ENCODE results near the gene ALG11.
A peak's percentile ranks its signal among the peaks of the same experiment; 100 is the strongest.

ALG11 gene

DNA sequence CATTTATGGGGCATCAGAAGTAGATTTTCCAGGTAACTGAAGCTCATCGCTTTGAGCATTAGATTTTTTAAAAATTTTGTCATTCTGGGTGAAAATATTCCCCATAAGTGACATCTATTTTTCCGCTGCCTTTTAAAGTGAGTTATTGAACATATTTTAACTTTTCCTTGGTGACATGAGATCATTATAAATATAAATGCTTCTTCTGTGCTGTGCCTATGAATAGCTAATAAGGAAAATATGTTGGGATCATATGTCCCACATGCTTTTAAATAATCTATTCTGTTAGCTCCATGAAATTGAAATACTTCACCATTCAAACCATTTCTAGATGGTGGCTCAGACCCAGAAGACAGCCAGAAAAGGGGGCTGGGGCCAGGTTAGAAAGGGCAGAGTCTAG, 15.0 kb upstream of the ALG11 start:
- POLR2A ChIA-PET = no interaction called here
- H3K4me1 ChIP-seq (ENCODE audit: control extremely low read depth in 1 of 4, control insufficient read depth in 4 of 4, insufficient read depth in 4 of 4, low read length in 3 of 4) = peaks cover 0 to 34% (median 20%) of the 10 kb centered on the region in 4 experiments
- H3K27me3 ChIP-seq (replicated peaks in 2 of 5; ENCODE audit: control insufficient read depth in 4 of 5, insufficient read depth in 5 of 5, low read length in 4 of 5) = no peaks in the 10 kb centered on the region
- DNase-seq = no peak
- H3K4me3 ChIP-seq (ENCODE audit: control insufficient read depth in 1 of 7, extremely low read depth in 1 of 7, insufficient read depth in 4 of 7, low read depth in 2 of 7, low read length in 6 of 7) = no peak overlapping the region
- no peak overlapping the region for H3K27ac ChIP-seq (ENCODE audit: insufficient read depth in 1 of 2, low read depth in 1 of 2, low read length in 2 of 2, poor library complexity in 1 of 2, severe bottlenecking in 2 of 2)
- no peaks in the 10 kb centered on the region for H3K36me3 ChIP-seq (ENCODE audit: control insufficient read depth in 4 of 4, insufficient read depth in 4 of 4, low read length in 3 of 4)
- CTCF ChIA-PET = interaction anchor here (1.5 to 2.2 kb wide), 2 partner anchors 11 to 130 kb away, joined by 3 to 6 read pairs; no protein-coding TSS in a partner anchor
- H3K9me3 ChIP-seq (ENCODE audit: control extremely low read depth in 1 of 5, control insufficient read depth in 4 of 5, insufficient read depth in 2 of 5, low read depth in 1 of 5, low read length in 4 of 5) = no peaks in the 10 kb centered on the region
- no CpG with 5 or more reads among the region's 2 CpGs for WGBS (ENCODE audit: insufficient coverage)

DNA sequence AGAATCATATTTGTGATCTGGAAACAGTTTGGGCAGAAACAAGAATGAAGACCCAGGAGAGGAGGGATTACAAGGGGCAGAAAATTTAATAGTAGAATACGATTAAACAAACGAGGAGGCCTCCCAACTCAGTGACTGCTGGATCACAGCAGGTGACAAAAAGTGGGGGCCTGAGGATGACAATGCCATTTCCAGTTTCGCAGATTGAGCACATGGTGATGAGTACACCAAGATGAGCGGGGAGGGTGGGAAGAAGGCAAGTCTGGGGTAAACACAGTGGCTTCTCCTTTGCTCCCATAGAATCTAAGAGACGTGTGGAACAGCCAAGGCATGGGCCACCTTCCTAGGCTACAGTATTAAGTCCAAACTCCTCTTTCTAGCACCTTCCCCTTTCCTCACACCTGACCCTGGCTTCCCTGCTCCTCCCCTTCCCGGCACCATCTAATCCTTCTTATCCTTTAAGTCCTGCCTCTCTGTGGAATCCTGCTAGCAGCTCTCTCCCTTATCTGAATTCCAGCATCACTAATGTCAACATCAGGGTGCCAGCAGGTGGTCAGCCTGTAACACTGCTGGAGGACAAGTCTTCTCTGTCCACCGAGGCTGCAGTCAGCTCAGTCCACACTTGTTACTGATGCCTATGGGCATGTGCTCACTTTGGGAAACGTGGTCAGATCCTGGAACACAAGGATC, 14.4 kb upstream of the ALG11 start:
- Histone ChIP-seq H3K36me3 (ENCODE audit: control insufficient read depth in 4 of 4, insufficient read depth in 4 of 4, low read length in 3 of 4) (no peaks in the 10 kb centered on the region), H3K27ac (ENCODE audit: insufficient read depth in 1 of 2, low read depth in 1 of 2, low read length in 2 of 2, poor library complexity in 1 of 2, severe bottlenecking in 2 of 2) (no peak overlapping the region), H3K27me3 (replicated peaks in 2 of 5; ENCODE audit: control insufficient read depth in 4 of 5, insufficient read depth in 5 of 5, low read length in 4 of 5) (no peaks in the 10 kb centered on the region), H3K9me3 (ENCODE audit: control extremely low read depth in 1 of 5, control insufficient read depth in 4 of 5, insufficient read depth in 2 of 5, low read depth in 1 of 5, low read length in 4 of 5) (no peaks in the 10 kb centered on the region), H3K4me3 (ENCODE audit: control insufficient read depth in 1 of 7, extremely low read depth in 1 of 7, insufficient read depth in 4 of 7, low read depth in 2 of 7, low read length in 6 of 7) (no peak overlapping the region), H3K4me1 (ENCODE audit: control extremely low read depth in 1 of 4, control insufficient read depth in 4 of 4, insufficient read depth in 4 of 4, low read length in 3 of 4) (peaks cover 0 to 33% (median 20%) of the 10 kb centered on the region in 4 experiments)
- no peak for DNase-seq
- ChIA-PET CTCF (interaction anchor here (1.5 to 2.2 kb wide), 2 partner anchors 10 to 130 kb away, joined by 3 to 6 read pairs; no protein-coding TSS in a partner anchor), POLR2A (no interaction called here)
- 92% methylated on average over 7 of the region's 8 CpGs for WGBS (ENCODE audit: insufficient coverage)

DNA sequence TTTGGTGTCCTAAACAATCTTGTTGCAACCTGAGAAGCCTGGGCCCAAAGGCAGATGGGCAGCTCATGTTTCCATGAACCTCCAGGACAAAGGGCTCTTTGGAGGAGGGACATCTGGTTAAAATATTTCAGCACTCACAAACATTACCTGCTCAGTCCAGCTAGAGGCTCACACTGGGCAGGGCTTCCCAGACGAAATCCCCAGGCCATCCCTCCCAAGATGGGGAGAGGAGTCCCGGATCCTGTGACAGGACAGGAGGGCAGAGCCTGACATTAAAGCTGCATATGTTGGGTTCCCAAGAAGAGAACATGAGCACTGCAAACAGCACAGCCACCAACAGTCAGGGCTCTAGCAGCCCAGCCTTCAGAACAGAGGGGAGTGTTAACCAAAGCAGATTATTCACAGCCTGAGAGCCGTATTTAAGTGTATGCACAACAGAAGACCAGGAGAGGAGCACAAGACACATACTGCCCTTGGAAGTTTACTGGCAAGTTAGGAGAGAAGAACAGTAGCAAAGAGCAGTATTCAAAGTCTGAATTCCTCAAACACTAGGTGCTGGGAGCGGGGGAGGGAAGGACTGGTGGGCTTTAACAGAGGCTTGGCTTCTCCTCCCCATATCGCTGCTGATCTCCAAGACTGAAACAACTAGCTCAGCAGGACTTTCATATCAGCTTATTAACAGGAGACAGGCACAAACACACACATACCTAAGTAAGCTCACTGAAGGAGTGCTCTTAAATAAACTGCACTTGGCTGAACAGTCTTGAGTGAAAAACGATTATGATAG, 13.3 kb upstream of the ALG11 start:
- POLR2A ChIA-PET = no interaction called here
- no peaks in the 10 kb centered on the region for H3K27me3 ChIP-seq (replicated peaks in 2 of 5; ENCODE audit: control insufficient read depth in 4 of 5, insufficient read depth in 5 of 5, low read length in 4 of 5)
- CTCF ChIA-PET = interaction anchor here (0.7 to 3.7 kb wide), 8 partner anchors 9 to 150 kb away, joined by 3 to 27 read pairs (median 3); partner anchors contain the start of gene NEK5
- H3K4me3 ChIP-seq (ENCODE audit: control insufficient read depth in 1 of 7, extremely low read depth in 1 of 7, insufficient read depth in 4 of 7, low read depth in 2 of 7, low read length in 6 of 7) = no peak overlapping the region
- H3K27ac ChIP-seq (ENCODE audit: insufficient read depth in 1 of 2, low read depth in 1 of 2, low read length in 2 of 2, poor library complexity in 1 of 2, severe bottlenecking in 2 of 2) = no peak overlapping the region
- no peaks in the 10 kb centered on the region for H3K9me3 ChIP-seq (ENCODE audit: control extremely low read depth in 1 of 5, control insufficient read depth in 4 of 5, insufficient read depth in 2 of 5, low read depth in 1 of 5, low read length in 4 of 5)
- DNase-seq = no peak
- H3K36me3 ChIP-seq (ENCODE audit: control insufficient read depth in 4 of 4, insufficient read depth in 4 of 4, low read length in 3 of 4) = no peaks in the 10 kb centered on the region
- peaks cover 0 to 24% (median 20%) of the 10 kb centered on the region in 4 experiments for H3K4me1 ChIP-seq (ENCODE audit: control extremely low read depth in 1 of 4, control insufficient read depth in 4 of 4, insufficient read depth in 4 of 4, low read length in 3 of 4)
- WGBS (ENCODE audit: insufficient coverage) = 84% methylated on average over 4 of the region's 6 CpGs

GRCh38 chr13:51999510-51999911, 12.7 kb upstream of the ALG11 start:
- no peaks in the 10 kb centered on the region for H3K27me3 ChIP-seq (replicated peaks in 2 of 5; ENCODE audit: control insufficient read depth in 4 of 5, insufficient read depth in 5 of 5, low read length in 4 of 5)
- no peaks in the 10 kb centered on the region for H3K36me3 ChIP-seq (ENCODE audit: control insufficient read depth in 4 of 4, insufficient read depth in 4 of 4, low read length in 3 of 4)
- peaks cover 0 to 22% (median 19%) of the 10 kb centered on the region in 4 experiments for H3K4me1 ChIP-seq (ENCODE audit: control extremely low read depth in 1 of 4, control insufficient read depth in 4 of 4, insufficient read depth in 4 of 4, low read length in 3 of 4)
- H3K4me3 ChIP-seq (ENCODE audit: control insufficient read depth in 1 of 7, extremely low read depth in 1 of 7, insufficient read depth in 4 of 7, low read depth in 2 of 7, low read length in 6 of 7) = no peak overlapping the region
- no peak overlapping the region for H3K27ac ChIP-seq (ENCODE audit: insufficient read depth in 1 of 2, low read depth in 1 of 2, low read length in 2 of 2, poor library complexity in 1 of 2, severe bottlenecking in 2 of 2)
- POLR2A ChIA-PET = no interaction called here
- H3K9me3 ChIP-seq (ENCODE audit: control extremely low read depth in 1 of 5, control insufficient read depth in 4 of 5, insufficient read depth in 2 of 5, low read depth in 1 of 5, low read length in 4 of 5) = no peaks in the 10 kb centered on the region
- no peak for DNase-seq
- CTCF ChIA-PET = interaction anchor here (0.7 to 3.7 kb wide), 7 partner anchors 21 to 205 kb away, joined by 3 to 27 read pairs (median 3); partner anchors contain the start of gene NEK5
- 95% methylated on average over 12 of the region's 13 CpGs for WGBS (ENCODE audit: insufficient coverage)

GRCh38 chr13:51999921-52000320, 12.3 kb upstream of the ALG11 start:
- ChIA-PET POLR2A (no interaction called here), CTCF (interaction anchor here (1.4 to 3.7 kb wide), 6 partner anchors 8 to 204 kb away, joined by 3 to 27 read pairs (median 7); partner anchors contain the start of gene NEK5)
- H3K27ac ChIP-seq (ENCODE audit: insufficient read depth in 1 of 2, low read depth in 1 of 2, low read length in 2 of 2, poor library complexity in 1 of 2, severe bottlenecking in 2 of 2) = no peak overlapping the region
- DNase-seq = no peak
- no peaks in the 10 kb centered on the region for H3K36me3 ChIP-seq (ENCODE audit: control insufficient read depth in 4 of 4, insufficient read depth in 4 of 4, low read length in 3 of 4)
- 91% methylated on average over 1 of the region's 1 CpG for WGBS (ENCODE audit: insufficient coverage)
- H3K9me3 ChIP-seq (ENCODE audit: control extremely low read depth in 1 of 5, control insufficient read depth in 4 of 5, insufficient read depth in 2 of 5, low read depth in 1 of 5, low read length in 4 of 5) = no peaks in the 10 kb centered on the region
- no peaks in the 10 kb centered on the region for H3K27me3 ChIP-seq (replicated peaks in 2 of 5; ENCODE audit: control insufficient read depth in 4 of 5, insufficient read depth in 5 of 5, low read length in 4 of 5)
- H3K4me1 ChIP-seq (ENCODE audit: control extremely low read depth in 1 of 4, control insufficient read depth in 4 of 4, insufficient read depth in 4 of 4, low read length in 3 of 4) = peaks cover 0 to 18% (median 16%) of the 10 kb centered on the region in 4 experiments
- H3K4me3 ChIP-seq (ENCODE audit: control insufficient read depth in 1 of 7, extremely low read depth in 1 of 7, insufficient read depth in 4 of 7, low read depth in 2 of 7, low read length in 6 of 7) = no peak overlapping the region

DNA sequence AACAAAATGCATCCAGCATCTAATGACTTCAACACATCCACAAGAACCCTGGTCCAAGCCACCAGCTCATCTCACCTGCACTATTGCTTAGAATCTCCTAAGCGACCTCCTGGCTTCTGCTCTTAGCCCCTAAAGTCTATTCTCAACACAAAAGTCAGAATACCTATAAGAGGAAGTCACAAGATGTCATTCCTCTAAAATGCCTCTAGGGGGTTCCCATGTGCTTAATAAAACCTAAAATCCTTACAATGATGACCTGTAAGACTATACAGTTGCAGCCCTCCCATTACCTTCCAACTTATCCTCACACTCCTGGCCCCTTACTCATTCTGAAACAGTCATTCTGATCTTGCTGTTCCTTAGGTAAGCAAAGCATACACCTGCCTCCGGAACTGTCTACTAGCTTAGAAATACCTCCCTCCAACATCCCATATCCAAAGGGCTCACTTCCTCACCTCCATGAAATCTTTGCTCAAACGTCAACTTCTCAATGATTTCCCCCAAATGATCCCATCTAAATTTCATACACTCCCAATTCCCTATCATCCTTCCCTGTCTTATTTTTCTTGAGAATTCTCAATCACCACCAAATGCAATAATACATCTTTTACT, 11.0 kb upstream of the ALG11 start:
- peak; percentile 59 to 74 (median 68) for DNase-seq
- no peaks in the 10 kb centered on the region for H3K27me3 ChIP-seq (replicated peaks in 2 of 5; ENCODE audit: control insufficient read depth in 4 of 5, insufficient read depth in 5 of 5, low read length in 4 of 5)
- no peak overlapping the region for H3K4me3 ChIP-seq (ENCODE audit: control insufficient read depth in 1 of 7, extremely low read depth in 1 of 7, insufficient read depth in 4 of 7, low read depth in 2 of 7, low read length in 6 of 7)
- H3K27ac ChIP-seq (ENCODE audit: insufficient read depth in 1 of 2, low read depth in 1 of 2, low read length in 2 of 2, poor library complexity in 1 of 2, severe bottlenecking in 2 of 2) = no peak overlapping the region
- 89% methylated on average over 2 of the region's 3 CpGs for WGBS (ENCODE audit: insufficient coverage)
- ChIA-PET CTCF (interaction anchor here (1.0 to 3.7 kb wide), 12 partner anchors 8 to 203 kb away, joined by 3 to 27 read pairs (median 6); partner anchors contain the start of genes ALG11 and NEK5), POLR2A (no interaction called here)
- H3K4me1 ChIP-seq (ENCODE audit: control extremely low read depth in 1 of 4, control insufficient read depth in 4 of 4, insufficient read depth in 4 of 4, low read length in 3 of 4) = peaks cover 0 to 5% (median 3%) of the 10 kb centered on the region in 4 experiments
- H3K9me3 ChIP-seq (ENCODE audit: control extremely low read depth in 1 of 5, control insufficient read depth in 4 of 5, insufficient read depth in 2 of 5, low read depth in 1 of 5, low read length in 4 of 5) = no peaks in the 10 kb centered on the region
- H3K36me3 ChIP-seq (ENCODE audit: control insufficient read depth in 4 of 4, insufficient read depth in 4 of 4, low read length in 3 of 4) = no peaks in the 10 kb centered on the region

All from common myeloid progenitor, CD34-positive (primary cell).